Heart right ventricle (tissue), 16 donors: Measurements from ENCODE around the gene BNIP3. TPM values are rescaled to one million over a fixed set of nuclear protein-coding genes. Genes with fewer than 3 reads are reported as not detected.
A peak's percentile ranks its signal among the peaks of the same experiment; 100 is the strongest.

Experiments used
- ATAC-seq, 8 donors: fragments of 200-7000 bp; cut with Tn5 transposase; one replicate each; pipeline ENCODE4 v1.9.1; 2020; ENCODE audit warnings: mild to moderate bottlenecking in 8 of 8, moderate library complexity in 8 of 8, moderate number of reproducible peaks in 1 of 8
- DNase-seq, 2 donors: peaks; one replicate each; pipeline ENCODE4 v3.0.0-alpha.2; 2020
- H3K27ac ChIP-seq, 10 donors: fragments of 200-600 bp; sonication (generic) in 2 of 10; one replicate each; pipeline versions ENCODE4 v1.5.0 to v1.8.0; 2020 to 2022; ENCODE audit warnings: mild to moderate bottlenecking in 3 of 10
- H3K27me3 ChIP-seq, 7 donors: fragments of 200-600 bp; one replicate each; pipeline ENCODE4 v1.8.0; 2021 to 2022; ENCODE audit warnings: mild to moderate bottlenecking in 2 of 7
- H3K36me3 ChIP-seq, 9 donors: fragments of 200-600 bp; sonication (generic) in 1 of 9; one replicate each; pipeline versions ENCODE4 v1.5.0 to v1.8.0; 2020 to 2022; ENCODE audit warnings: mild to moderate bottlenecking in 2 of 9
- H3K4me1 ChIP-seq, 9 donors: fragments of 200-600 bp; sonication (generic) in 1 of 9; one replicate each; pipeline versions ENCODE4 v1.5.0 to v1.8.0; 2020 to 2022; ENCODE audit warnings: mild to moderate bottlenecking in 4 of 9
- H3K4me3 ChIP-seq, 10 donors: fragments of 200-600 bp; sonication (generic) in 2 of 10; one replicate each; pipeline versions ENCODE4 v1.5.0 to v1.8.0; 2020 to 2022; ENCODE audit warnings: mild to moderate bottlenecking in 7 of 10, moderate library complexity in 2 of 10
- H3K9me3 ChIP-seq, 11 donors: fragments of 200-600 bp in 10 of 11; sonication (generic) in 2 of 11; one replicate each; pipeline versions ENCODE4 v1.5.0 to v1.8.0; 2013 to 2022; ENCODE audit warnings: mild to moderate bottlenecking in 2 of 11, control low read depth in 1 of 11, moderate library complexity in 1 of 11
- WGBS, 2 donors: extraction: QIAGEN DNeasy Blood & Tissue Kit; methylation state at CpG; one replicate each; pipeline ENCODE4 v1.1.7; 2013; ENCODE audit warnings: inconsistent platforms in 1 of 2; 5-methylcytosine and 5-hydroxymethylcytosine counted together
- intact Hi-C, 10 donors: fragments of 100-400 bp; cut with DNase I; formaldehyde crosslinking; loops; one replicate each; pipeline versions ENCODE4 v1.11.1 to v1.14.2; 2022
- polyA plus RNA-seq, 2 donors: library from polyadenylated mRNA; stranded (reverse); fragments of 200-250 nt; gene quantifications; one replicate each; pipeline ENCODE4 v1.2.3, GENCODE V29; 2013
- total RNA-seq, 10 donors: library from RNA; stranded (reverse); fragmentation: NEBNext Ultra II Directional in 3 of 10; extraction: Animal tissue kit (Norgen Biotek cat#: 25700) in 3 of 10; gene quantifications; one replicate each; pipeline versions ENCODE4 v1.2.1 to v1.2.4, GENCODE V29; 2021 to 2023
- TF ChIP-seq, protein P1 (sequence below), 9 donors: fragments of 200-600 bp; sonication (generic) in 2 of 9; IDR thresholded peaks; one replicate each; pipeline versions ENCODE4 v1.5.0 to v1.8.0; 2021 to 2022; ENCODE audit warnings: antibody characterized with exemption in 9 of 9, mild to moderate bottlenecking in 5 of 9, moderate library complexity in 1 of 9
- donor health status: Arrhythmogenic right ventricular cardiomyopathy.
- donor health status: ischemic (EF 13 %, LVEDD 7.1; RV severe dilation, severe dysfunction).
- donor health status: healthy with polysubstance abuse.
- donor health status: DM: no; HTN: yes; CAD: no.
- donor health status: DM: no; HTN: no; CAD: no.
- donor health status: ischemic (EF 25% LVEDD 6.9; RV normal size, moderate dysfunction).
- donor health status: ischemic (EF 25% LVEDD 5.7; RV mildly dilated, moderate dysfunction).
- donor health status: healthy.
- donor health status: DM: yes; HTN: yes; CAD: no.
- donor health status: Ischemic cardiomyopathy.
- donor health status: ischemic (EF 35%, LVEDD 5.7; RV mildly dilated, moderate dysfunction).
- donor health status: nonischemic (EF 11% LVEDD 7.7; RV severe dilation, severe dysfunction).
- donor health status: DM: yes; HTN: yes; CAD: no.
- donor health status: PGD.
- donor health status: ischemic (EF 29% LVEDD 5.4; RV normal size, mild dysfunction).
- donor health status: nonischemic (EF 23%, LVEDD 6.1; RV moderate dilation, normal function).

BNIP3 gene
- total and polyA plus RNA-seq, 12 donors = 34.6 to 211 (median 148) TPM

DNA sequence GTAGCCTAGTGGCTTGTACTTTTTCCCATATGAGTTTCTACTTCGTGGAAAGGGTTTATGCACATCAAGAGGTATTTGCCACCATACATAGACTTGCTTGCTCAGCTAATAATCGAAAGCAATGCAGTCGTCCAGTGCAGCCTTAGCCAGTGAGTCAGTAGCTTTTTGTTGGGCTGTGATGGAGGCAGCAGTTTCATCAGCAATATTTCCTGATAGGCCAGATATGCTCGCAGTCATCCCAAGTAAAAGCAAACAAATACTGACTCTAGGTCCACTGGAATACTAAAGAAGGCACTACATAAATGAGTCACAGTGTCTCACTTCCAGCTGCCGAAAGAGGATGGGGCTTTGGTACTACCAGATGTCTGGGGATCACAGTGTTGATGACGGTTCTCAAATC lies 2.1 kb upstream of the BNIP3 start:
- Histone ChIP-seq H3K4me3 (no peak overlapping the region), H3K27me3 (peaks cover 0 to 24% (median 0%) of the 10 kb centered on the region in 7 donors), H3K27ac (no peak overlapping the region), H3K9me3 (no peaks in the 10 kb centered on the region), H3K36me3 (no peaks in the 10 kb centered on the region), H3K4me1 (peaks cover 4 to 33% (median 26%) of the 10 kb centered on the region in 9 donors)
- DNase-seq (no peak), ATAC-seq (no peak)
- TF ChIP-seq, protein P1, sequence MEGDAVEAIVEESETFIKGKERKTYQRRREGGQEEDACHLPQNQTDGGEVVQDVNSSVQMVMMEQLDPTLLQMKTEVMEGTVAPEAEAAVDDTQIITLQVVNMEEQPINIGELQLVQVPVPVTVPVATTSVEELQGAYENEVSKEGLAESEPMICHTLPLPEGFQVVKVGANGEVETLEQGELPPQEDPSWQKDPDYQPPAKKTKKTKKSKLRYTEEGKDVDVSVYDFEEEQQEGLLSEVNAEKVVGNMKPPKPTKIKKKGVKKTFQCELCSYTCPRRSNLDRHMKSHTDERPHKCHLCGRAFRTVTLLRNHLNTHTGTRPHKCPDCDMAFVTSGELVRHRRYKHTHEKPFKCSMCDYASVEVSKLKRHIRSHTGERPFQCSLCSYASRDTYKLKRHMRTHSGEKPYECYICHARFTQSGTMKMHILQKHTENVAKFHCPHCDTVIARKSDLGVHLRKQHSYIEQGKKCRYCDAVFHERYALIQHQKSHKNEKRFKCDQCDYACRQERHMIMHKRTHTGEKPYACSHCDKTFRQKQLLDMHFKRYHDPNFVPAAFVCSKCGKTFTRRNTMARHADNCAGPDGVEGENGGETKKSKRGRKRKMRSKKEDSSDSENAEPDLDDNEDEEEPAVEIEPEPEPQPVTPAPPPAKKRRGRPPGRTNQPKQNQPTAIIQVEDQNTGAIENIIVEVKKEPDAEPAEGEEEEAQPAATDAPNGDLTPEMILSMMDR (IDR thresholded peaks at IDR 0.05) = no peak
- WGBS, 2 donors = 78 to 79% methylated on average over 6 of the region's 6 CpGs
- intact Hi-C loops = loop anchor here in 4 of 10 donors (5.0 kb wide), 3 partner anchors 39 to 86 kb away; partner anchors contain the start of gene PPP2R2D (in 1 of the 4)

DNA sequence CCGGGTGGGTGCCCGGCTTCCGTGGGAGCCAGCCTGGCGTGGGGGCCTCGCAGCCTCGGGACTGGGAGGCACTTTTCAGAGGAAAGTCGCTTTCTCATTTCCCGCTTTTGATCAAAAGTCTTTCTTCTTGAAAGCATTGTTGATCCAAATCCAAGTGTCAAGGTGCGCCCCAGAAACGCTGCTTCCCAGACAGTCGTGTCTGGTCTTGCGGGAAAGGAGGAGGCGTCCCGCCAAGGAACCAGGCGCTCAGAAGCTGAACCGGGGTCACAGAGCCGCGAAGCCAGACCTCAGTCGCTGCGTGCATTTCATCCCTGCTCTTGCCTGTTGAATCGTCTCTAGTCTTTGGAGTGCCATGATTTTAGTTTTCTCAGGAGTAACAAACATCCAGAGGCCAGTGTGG lies 1.1 kb upstream of the BNIP3 start:
- Histone ChIP-seq H3K9me3 (no peaks in the 10 kb centered on the region), H3K4me3 (peak overlapping the region; percentile 37 to 99 (median 90)), H3K36me3 (peaks cover 0 to under 1% (median 0%) of the 10 kb centered on the region in 9 donors), H3K27ac (peak overlapping the region in 5 of 10 donors; percentile 46 to 75 (median 66)), H3K4me1 (peaks cover 4 to 40% (median 35%) of the 10 kb centered on the region in 9 donors), H3K27me3 (peaks cover 0 to 24% (median 0%) of the 10 kb centered on the region in 7 donors)
- intact Hi-C loops = loop anchor here in 4 of 10 donors (5.0 kb wide), 3 partner anchors 40 to 85 kb away; partner anchors contain the start of gene PPP2R2D (in 1 of the 4)
- WGBS, 2 donors = 66 to 68% methylated on average over 21 of the region's 21 CpGs
- DNase-seq = no peak
- TF ChIP-seq, protein P1 (IDR thresholded peaks at IDR 0.05) = no peak
- no peak for ATAC-seq

- intact Hi-C loops = loop anchor here in 4 of 10 donors (5.0 kb wide), 3 partner anchors 40 to 85 kb away; partner anchors contain the start of gene PPP2R2D (in 1 of the 4)
- TF ChIP-seq, protein P1 (IDR thresholded peaks at IDR 0.05) = no peak
- ATAC-seq = peak in 1 of 8 donors; percentile 16
Measured at GRCh38 chr10:131982185-131982756, 548 bp upstream of the BNIP3 start.

DNA sequence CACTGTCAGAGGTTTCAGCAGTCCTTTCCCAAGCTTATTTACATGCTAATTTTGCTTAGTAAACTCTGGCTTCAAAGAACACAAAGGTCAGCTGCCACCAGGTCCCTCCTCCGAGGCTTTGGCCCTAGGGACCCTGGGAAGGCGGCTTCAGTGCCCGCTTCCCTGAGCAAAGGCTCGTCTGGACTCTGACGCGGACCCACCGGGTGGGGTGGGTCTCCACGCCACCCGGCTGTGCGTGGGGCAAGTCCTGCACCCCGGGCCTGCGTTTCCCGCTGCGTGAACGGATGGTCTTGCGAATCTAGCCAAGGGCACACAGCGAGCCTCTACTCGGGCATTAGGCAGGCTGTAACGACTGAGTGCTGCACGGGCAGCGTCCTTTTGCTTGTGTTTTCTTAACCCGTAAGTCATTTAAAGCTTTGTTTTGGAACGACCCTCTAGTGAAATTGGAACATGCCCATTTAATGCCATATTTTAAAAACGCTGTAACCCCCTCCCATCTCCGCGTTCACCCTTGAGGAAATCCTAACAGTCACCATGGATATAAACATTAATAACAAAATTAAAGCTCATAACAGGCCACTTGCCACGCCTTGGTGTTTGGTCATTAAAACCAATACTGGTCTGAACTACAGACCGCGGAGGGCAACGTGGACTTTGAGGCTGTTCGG lies 828 bp downstream of the BNIP3 start:
- H3K9me3 ChIP-seq = no peaks in the 10 kb centered on the region
- peak; percentile 27 to 33 for DNase-seq
- peak overlapping the region; percentile 61 to 99 (median 90) for H3K4me3 ChIP-seq
- H3K27me3 ChIP-seq = peaks cover 0 to 24% (median 0%) of the 10 kb centered on the region in 7 donors
- peak overlapping the region; percentile 60 to 91 (median 84) for H3K27ac ChIP-seq
- ATAC-seq = peak in 6 of 8 donors; percentile 15 to 56 (median 24)
- intact Hi-C loops = loop anchor here in 5 of 10 donors (1.0 to 5.0 kb wide), 4 partner anchors 15 to 84 kb away; partner anchors contain the start of gene PPP2R2D (in 1 of the 5)
- TF ChIP-seq, protein P1 (IDR thresholded peaks at IDR 0.05) = no peak
- peaks cover 4 to 41% (median 36%) of the 10 kb centered on the region in 9 donors for H3K4me1 ChIP-seq
- 5 to 6% methylated on average over 31 of the region's 31 CpGs for WGBS, 2 donors
- peaks cover 0 to 5% (median 0%) of the 10 kb centered on the region in 9 donors for H3K36me3 ChIP-seq

More at GRCh38 chr10:131982185-131982756, 548 bp upstream of the BNIP3 start:
- H3K27ac ChIP-seq = peak overlapping the region in 8 of 10 donors; percentile 46 to 88 (median 64)
- H3K27me3 ChIP-seq = peaks cover 0 to 24% (median 0%) of the 10 kb centered on the region in 7 donors
- 3 to 7% methylated on average over 56 to 83 of the region's 83 CpGs for WGBS, 2 donors
- H3K4me3 ChIP-seq = peak overlapping the region; percentile 37 to 99 (median 90)
- H3K36me3 ChIP-seq = peaks cover 0 to 5% (median 0%) of the 10 kb centered on the region in 9 donors
- no peak for DNase-seq
- no peaks in the 10 kb centered on the region for H3K9me3 ChIP-seq
- H3K4me1 ChIP-seq = peaks cover 4 to 40% (median 35%) of the 10 kb centered on the region in 9 donors
